PC-3 (cell line): ENCODE data around the gene PEX13. TPM values are rescaled to one million over a fixed set of nuclear protein-coding genes. Genes with fewer than 3 reads are reported as not detected.
"Not testable (repeated sequence)": the region's sequence is repeated elsewhere in the genome, so short reads cannot be mapped to it uniquely, and the experiment has no call there.

Experiments
- ATAC-seq: fragments of 200-7000 bp; cut with Tn5 transposase; 2 replicates; pipeline ENCODE4 v1.9.1; 2020; ENCODE audit warnings: mild to moderate bottlenecking, moderate library complexity
- BruUV-seq: library from RNA; stranded (reverse); fragments of 400-500 nt; replicated peaks from 2 replicates; lab custom pipeline; 2021; lab: Mats Ljungman, UMichigan
- CTCF ChIA-PET: fragments of 300-600 bp; sonication (Branson Sonifier 250); formaldehyde crosslinking; loops from one replicate; lab custom pipeline; 2022; ENCODE audit warnings: antibody characterized with exemption; lab: Charles Lee
- POLR2A ChIA-PET: fragments of 300-600 bp; sonication (Branson Sonifier 250); formaldehyde crosslinking; loops from one replicate; lab custom pipeline; 2022; ENCODE audit warnings: antibody characterized with exemption; ENCODE audit not compliant: unreplicated experiment; lab: Charles Lee
- DNase-seq: peaks from one replicate; pipeline ENCODE4 v3.0.0-alpha.2; 2015
- H2AFZ ChIP-seq: fragments of 300-600 bp; sonication (generic); 2 replicates; pipeline ENCODE4 v1.6.0; 2016; ENCODE audit warnings: antibody characterized with exemption, low read length
- H3F3A ChIP-seq: fragments of 300-600 bp; sonication (generic); one replicate; pipeline ENCODE4 v1.6.0; 2017; ENCODE audit warnings: antibody characterized with exemption, low read length, control low read depth, mild to moderate bottlenecking; ENCODE audit not compliant: unreplicated experiment
- H3K27ac ChIP-seq: fragments of 300-600 bp; sonication (generic); 2 replicates; pipeline ENCODE4 v1.5.1; 2016; ENCODE audit warnings: mild to moderate bottlenecking, low read length
- H3K27me3 ChIP-seq: fragments of 300-600 bp; sonication (generic); 2 replicates; pipeline ENCODE4 v1.6.1; 2016; ENCODE audit warnings: low read length, mixed read lengths
- H3K36me3 ChIP-seq: fragments of 300-600 bp; sonication (generic); 2 replicates; pipeline ENCODE4 v1.6.1; 2016; ENCODE audit warnings: low read depth, mixed run types, low read length, mixed read lengths
- H3K4me1 ChIP-seq: fragments of 300-600 bp; sonication (generic); 2 replicates; pipeline ENCODE4 v1.5.1; 2016; ENCODE audit warnings: low read length; ENCODE audit not compliant: insufficient read depth
- H3K4me2 ChIP-seq: fragments of 300-600 bp; sonication (generic); 2 replicates; pipeline ENCODE4 v1.6.0; 2016; ENCODE audit warnings: low read length
- H3K4me3 ChIP-seq: fragments of 300-600 bp; sonication (generic); 2 replicates; pipeline ENCODE4 v1.5.1; 2016; ENCODE audit warnings: mild to moderate bottlenecking, low read length, mixed read lengths
- H3K79me2 ChIP-seq: fragments of 300-600 bp; sonication (generic); 2 replicates; pipeline ENCODE4 v1.6.1; 2017; ENCODE audit warnings: low read length, mixed read lengths
- H3K9ac ChIP-seq: fragments of 300-600 bp; sonication (generic); 2 replicates; pipeline ENCODE4 v1.6.0; 2016; ENCODE audit warnings: mild to moderate bottlenecking, low read length
- H3K9me2 ChIP-seq: fragments of 300-600 bp; sonication (generic); replicated peaks from 2 replicates; pipeline ENCODE4 v1.6.1; 2016; ENCODE audit warnings: mixed run types, low read length, mixed read lengths
- H3K9me3 ChIP-seq: fragments of 300-600 bp; sonication (generic); 2 replicates; pipeline ENCODE4 v1.6.1; 2016; ENCODE audit warnings: low read length, mixed read lengths
- H4K20me1 ChIP-seq: fragments of 300-600 bp; sonication (generic); 2 replicates; pipeline ENCODE4 v1.6.1; 2016; ENCODE audit warnings: low read length, mixed read lengths
- EZH2 ChIP-seq: fragments of 300-600 bp; sonication (generic); IDR thresholded peaks from one replicate; pipeline ENCODE4 v1.6.1; 2017; ENCODE audit warnings: antibody characterized with exemption, mild to moderate bottlenecking, low read length; ENCODE audit not compliant: unreplicated experiment
- EZH2phosphoT487 ChIP-seq: fragments of 300-600 bp; sonication (generic); IDR thresholded peaks from 2 replicates; pipeline ENCODE4 v1.6.1; 2018; ENCODE audit warnings: mild to moderate bottlenecking, antibody characterized with exemption, low read length, borderline replicate concordance
- intact Hi-C: fragments of 100-400 bp; cut with micrococcal nuclease; formaldehyde crosslinking; loops from 2 replicates; pipeline ENCODE4 v1.9.0; 2023
- total RNA-seq: library from RNA; depleted of rRNA; stranded (reverse); fragments of >200 nt; gene quantifications from 2 replicates; pipeline ENCODE4 v1.2.3, GENCODE V29; 2014
- TF ChIP-seq, protein P1 (sequence below): fragments of 300-600 bp; sonication (generic); conservative IDR thresholded peaks from 2 replicates; pipeline ENCODE4 v1.5.1; 2017; ENCODE audit warnings: antibody characterized with exemption, low read depth, mild to moderate bottlenecking, low read length

PEX13 gene
- total RNA-seq, 1 experiment from 2014 or later: 37.7 TPM

DNA sequence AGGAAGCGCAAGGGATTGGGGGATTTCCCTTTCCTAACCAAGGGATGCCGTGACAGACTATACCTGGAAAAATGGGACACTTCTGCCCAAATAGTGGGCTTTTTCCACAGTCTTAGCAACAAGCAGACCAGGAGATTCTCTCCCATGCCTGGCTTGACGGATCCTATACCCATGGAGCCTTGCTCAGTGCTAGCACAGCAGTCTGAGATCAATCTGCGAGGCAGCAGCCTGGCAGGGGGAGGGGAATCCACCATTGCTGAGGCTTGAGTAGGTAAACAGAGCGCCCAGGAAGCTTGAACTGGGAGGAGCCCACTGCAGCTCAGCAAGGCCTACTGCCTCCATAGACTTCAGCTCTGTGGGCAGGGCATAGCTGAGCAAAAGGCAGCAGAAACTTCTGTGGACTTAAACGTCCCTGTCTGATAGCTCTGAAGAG, 3.7 kb downstream of the PEX13 start:
- Histone ChIP-seq H3K9ac (no peak overlapping the region), H3K9me3 (no peaks in the 10 kb centered on the region), H3K4me1 (peaks cover 7% of the 10 kb centered on the region), H3K9me2 (no peaks in the 10 kb centered on the region), H4K20me1 (peaks cover 10% of the 10 kb centered on the region; the same call in 1 of the 2 replicates), H3K4me3 (no peak overlapping the region), H2AFZ (no peak overlapping the region), H3K36me3 (peaks cover 14% of the 10 kb centered on the region), H3F3A (no peaks in the 10 kb centered on the region), H3K27me3 (no peaks in the 10 kb centered on the region), H3K4me2 (no peak overlapping the region), H3K79me2 (peaks cover 78% of the 10 kb centered on the region), H3K27ac (no peak overlapping the region)
- TF ChIP-seq, protein P1, sequence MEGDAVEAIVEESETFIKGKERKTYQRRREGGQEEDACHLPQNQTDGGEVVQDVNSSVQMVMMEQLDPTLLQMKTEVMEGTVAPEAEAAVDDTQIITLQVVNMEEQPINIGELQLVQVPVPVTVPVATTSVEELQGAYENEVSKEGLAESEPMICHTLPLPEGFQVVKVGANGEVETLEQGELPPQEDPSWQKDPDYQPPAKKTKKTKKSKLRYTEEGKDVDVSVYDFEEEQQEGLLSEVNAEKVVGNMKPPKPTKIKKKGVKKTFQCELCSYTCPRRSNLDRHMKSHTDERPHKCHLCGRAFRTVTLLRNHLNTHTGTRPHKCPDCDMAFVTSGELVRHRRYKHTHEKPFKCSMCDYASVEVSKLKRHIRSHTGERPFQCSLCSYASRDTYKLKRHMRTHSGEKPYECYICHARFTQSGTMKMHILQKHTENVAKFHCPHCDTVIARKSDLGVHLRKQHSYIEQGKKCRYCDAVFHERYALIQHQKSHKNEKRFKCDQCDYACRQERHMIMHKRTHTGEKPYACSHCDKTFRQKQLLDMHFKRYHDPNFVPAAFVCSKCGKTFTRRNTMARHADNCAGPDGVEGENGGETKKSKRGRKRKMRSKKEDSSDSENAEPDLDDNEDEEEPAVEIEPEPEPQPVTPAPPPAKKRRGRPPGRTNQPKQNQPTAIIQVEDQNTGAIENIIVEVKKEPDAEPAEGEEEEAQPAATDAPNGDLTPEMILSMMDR: no peak
- no peak for TF ChIP-seq EZH2
- no peak for TF ChIP-seq EZH2phosphoT487
- intact Hi-C loops: no loop called here
- no TSS peak for BruUV-seq
- CTCF ChIA-PET: no interaction called here
- POLR2A ChIA-PET: no interaction called here
- no peak for ATAC-seq
- no peak for DNase-seq

DNA sequence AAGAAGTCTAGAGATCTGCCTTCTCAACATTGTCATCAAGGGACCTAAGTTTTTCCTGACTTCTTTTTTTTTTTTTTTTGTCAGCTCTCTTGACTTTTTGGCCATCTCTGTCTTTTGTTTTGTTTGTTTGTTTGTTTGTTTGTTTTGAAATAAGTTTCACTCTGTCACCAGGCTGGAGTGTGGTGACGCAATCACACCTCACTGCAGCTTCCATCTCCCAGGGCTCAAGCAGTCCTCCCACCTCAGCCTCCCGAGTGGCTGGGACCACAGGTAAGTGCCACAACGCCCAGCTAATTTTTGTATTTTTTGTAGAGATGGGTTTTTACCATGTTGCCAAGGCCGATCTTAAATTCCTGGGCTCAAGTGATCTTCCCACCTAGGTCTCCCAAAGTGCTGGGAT, 6.2 kb downstream of the PEX13 start:
- peaks cover 76% of the 10 kb centered on the region for H3K79me2 ChIP-seq
- intact Hi-C loops: no loop called here
- BruUV-seq: no TSS peak
- no peaks in the 10 kb centered on the region for H3K27me3 ChIP-seq
- H3K4me3 ChIP-seq: no peak overlapping the region
- no peaks in the 10 kb centered on the region for H3K9me2 ChIP-seq
- no peak overlapping the region for H3K4me2 ChIP-seq
- ChIA-PET CTCF (no interaction called here), POLR2A (no interaction called here)
- no peak overlapping the region for H2AFZ ChIP-seq
- no peaks in the 10 kb centered on the region for H3F3A ChIP-seq
- DNase-seq: no peak
- TF ChIP-seq EZH2phosphoT487: no peak
- TF ChIP-seq EZH2: no peak
- TF ChIP-seq, protein P1: no peak
- no peaks in the 10 kb centered on the region for H3K9me3 ChIP-seq
- no peak overlapping the region for H3K9ac ChIP-seq
- no peak overlapping the region for H3K27ac ChIP-seq
- H4K20me1 ChIP-seq: peaks cover 9% of the 10 kb centered on the region; the same call in 1 of the 2 replicates
- ATAC-seq: no peak
- peaks cover 14% of the 10 kb centered on the region for H3K36me3 ChIP-seq
- peaks cover 7% of the 10 kb centered on the region for H3K4me1 ChIP-seq

DNA sequence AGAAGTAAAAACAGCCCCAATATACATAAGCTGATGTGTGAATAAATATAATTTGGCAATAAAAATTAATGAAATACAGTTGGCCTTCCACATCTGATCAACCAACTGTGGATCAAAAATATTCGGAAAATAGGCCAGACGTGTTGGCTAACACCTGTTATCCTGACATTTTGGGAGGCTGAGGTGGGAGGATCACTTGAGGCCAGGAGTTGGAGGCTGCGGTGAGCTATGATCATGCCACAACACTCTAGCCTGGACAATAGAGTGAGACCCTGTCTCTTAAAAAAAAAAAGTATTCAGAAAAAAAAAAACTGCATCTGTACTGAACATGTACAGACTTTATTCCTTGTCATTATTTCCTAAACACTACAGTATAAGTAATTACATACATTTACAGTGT, 12.0 kb downstream of the PEX13 start:
- Histone ChIP-seq H3K9ac (no peak overlapping the region), H3K4me1 (no peaks in the 10 kb centered on the region), H3K27me3 (no peaks in the 10 kb centered on the region), H3K79me2 (peaks cover 27% of the 10 kb centered on the region), H3K9me2 (no peaks in the 10 kb centered on the region), H2AFZ (no peak overlapping the region), H3K4me2 (no peak overlapping the region), H4K20me1 (no peaks in the 10 kb centered on the region), H3K9me3 (no peaks in the 10 kb centered on the region), H3K27ac (no peak overlapping the region), H3K36me3 (peaks cover 27% of the 10 kb centered on the region), H3K4me3 (no peak overlapping the region), H3F3A (no peaks in the 10 kb centered on the region)
- DNase-seq (no peak), ATAC-seq (no peak)
- TF ChIP-seq, protein P1: no peak
- TF ChIP-seq EZH2 (no peak), EZH2phosphoT487 (no peak)
- intact Hi-C loops: no loop called here
- ChIA-PET POLR2A (no interaction called here), CTCF (no interaction called here)
- BruUV-seq: no TSS peak

DNA sequence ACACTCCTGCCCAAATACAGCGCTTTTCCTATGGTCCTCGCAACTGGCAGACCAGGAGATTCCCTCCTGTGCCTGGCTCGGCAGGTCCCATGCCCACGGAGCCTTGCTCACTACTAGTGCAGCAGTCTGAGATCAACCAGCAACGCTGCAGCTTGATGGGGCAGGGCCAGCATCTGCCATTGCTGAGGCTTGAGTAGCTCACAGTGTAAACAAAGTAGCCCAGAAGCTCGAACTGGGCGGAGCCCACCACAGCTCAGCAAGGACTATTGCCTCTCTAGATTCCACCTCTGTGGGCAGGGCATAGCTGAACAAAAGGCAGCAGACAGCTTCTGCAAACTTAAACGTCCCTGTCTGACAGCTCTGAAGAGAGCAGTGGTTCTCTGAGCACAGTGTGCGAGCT, 17.1 kb downstream of the PEX13 start:
- H3K9me3 ChIP-seq, CTCF ChIA-PET, H3K4me3 ChIP-seq, H3K4me1 ChIP-seq, DNase-seq, POLR2A ChIA-PET, H3K27ac ChIP-seq, H2AFZ ChIP-seq, H4K20me1 ChIP-seq, H3F3A ChIP-seq, BruUV-seq, H3K27me3 ChIP-seq, ATAC-seq, H3K4me2 ChIP-seq, H3K9ac ChIP-seq, intact Hi-C loops, H3K9me2 ChIP-seq, H3K79me2 ChIP-seq: not testable (repeated sequence)
- H3K36me3 ChIP-seq: peaks cover 36% of the 10 kb centered on the region
